Vagina (tissue), 2 donors: ENCODE measurements around the gene RALGPS2.

Experiments used
- POLR2A ChIP-seq, 2 donors: fragments of 450-650 bp; IDR thresholded peaks; one replicate each; pipeline ENCODE4 v1.6.1; 2017; ENCODE audit warnings: antibody characterized with exemption in 2 of 2, mild to moderate bottlenecking in 2 of 2, moderate library complexity in 2 of 2
- TF ChIP-seq, protein P1 (sequence below), 3 experiments: fragments of 450-650 bp in 2 of 3; fragments of 200-600 bp in 1 of 3; sonication (generic) in 1 of 3; IDR thresholded peaks; one replicate each; pipeline ENCODE4 v1.5.1; 2017 to 2019; ENCODE audit warnings: antibody characterized with exemption in 3 of 3, mild to moderate bottlenecking in 2 of 3, moderate library complexity in 2 of 3

DNA sequence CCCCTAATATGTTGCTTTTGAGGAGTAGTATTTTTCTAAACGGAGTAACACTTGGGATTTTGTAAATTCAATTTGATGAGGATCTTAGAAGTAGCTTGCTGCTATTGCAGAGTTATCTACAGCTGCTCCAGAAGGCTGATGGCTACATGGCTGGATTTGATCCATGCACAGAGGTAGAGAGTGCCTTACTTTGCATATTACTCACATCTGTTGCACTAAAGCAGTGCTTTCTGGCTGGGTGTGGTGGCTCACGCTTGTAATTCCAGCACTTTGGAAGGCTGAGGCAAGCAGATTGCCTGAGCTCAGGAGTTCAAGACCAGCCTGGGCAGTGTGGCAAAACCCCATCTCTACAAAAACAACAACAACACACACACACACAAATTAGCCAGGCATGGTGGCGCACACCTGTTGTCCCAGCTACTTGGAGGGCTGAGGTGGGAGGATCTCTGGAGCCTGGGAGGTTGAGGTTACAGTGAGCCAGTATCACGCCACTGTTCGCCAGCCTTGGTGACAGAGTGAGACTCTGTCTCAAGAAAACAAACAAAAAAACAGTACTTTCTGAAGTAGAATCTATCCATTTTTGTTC lies 24.6 kb downstream of the RALGPS2 start:
- TF ChIP-seq, protein P1, sequence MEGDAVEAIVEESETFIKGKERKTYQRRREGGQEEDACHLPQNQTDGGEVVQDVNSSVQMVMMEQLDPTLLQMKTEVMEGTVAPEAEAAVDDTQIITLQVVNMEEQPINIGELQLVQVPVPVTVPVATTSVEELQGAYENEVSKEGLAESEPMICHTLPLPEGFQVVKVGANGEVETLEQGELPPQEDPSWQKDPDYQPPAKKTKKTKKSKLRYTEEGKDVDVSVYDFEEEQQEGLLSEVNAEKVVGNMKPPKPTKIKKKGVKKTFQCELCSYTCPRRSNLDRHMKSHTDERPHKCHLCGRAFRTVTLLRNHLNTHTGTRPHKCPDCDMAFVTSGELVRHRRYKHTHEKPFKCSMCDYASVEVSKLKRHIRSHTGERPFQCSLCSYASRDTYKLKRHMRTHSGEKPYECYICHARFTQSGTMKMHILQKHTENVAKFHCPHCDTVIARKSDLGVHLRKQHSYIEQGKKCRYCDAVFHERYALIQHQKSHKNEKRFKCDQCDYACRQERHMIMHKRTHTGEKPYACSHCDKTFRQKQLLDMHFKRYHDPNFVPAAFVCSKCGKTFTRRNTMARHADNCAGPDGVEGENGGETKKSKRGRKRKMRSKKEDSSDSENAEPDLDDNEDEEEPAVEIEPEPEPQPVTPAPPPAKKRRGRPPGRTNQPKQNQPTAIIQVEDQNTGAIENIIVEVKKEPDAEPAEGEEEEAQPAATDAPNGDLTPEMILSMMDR (IDR thresholded peaks at IDR 0.05): no peak
- TF ChIP-seq POLR2A (IDR thresholded peaks at IDR 0.05): no peak
